AG09309 (cell line): Measurements from ENCODE around the gene BEST2.
A peak's percentile ranks its signal among the peaks of the same experiment; 100 is the strongest.
"Not testable (repeated sequence)": the region's sequence is repeated elsewhere in the genome, so short reads cannot be mapped to it uniquely, and the experiment has no call there.

Experiments
- DNase-seq: peaks from one replicate; pipeline ENCODE4 v3.0.0-alpha.2; 2010; ENCODE audit warnings: low read depth
- H3K4me3 ChIP-seq: 2 replicates; pipeline ENCODE4 v1.5.1; 2011; ENCODE audit warnings: mild to moderate bottlenecking, low read depth, low read length, moderate library complexity; ENCODE audit not compliant: control insufficient read depth
- TF ChIP-seq, protein P1 (sequence below): IDR thresholded peaks from 2 replicates; pipeline ENCODE4 v1.5.1; 2011; ENCODE audit warnings: mild to moderate bottlenecking, low read depth, low read length, inconsistent platforms; ENCODE audit not compliant: insufficient read depth, control insufficient read depth; ENCODE audit errors: missing control alignments

Gene BEST2

DNA sequence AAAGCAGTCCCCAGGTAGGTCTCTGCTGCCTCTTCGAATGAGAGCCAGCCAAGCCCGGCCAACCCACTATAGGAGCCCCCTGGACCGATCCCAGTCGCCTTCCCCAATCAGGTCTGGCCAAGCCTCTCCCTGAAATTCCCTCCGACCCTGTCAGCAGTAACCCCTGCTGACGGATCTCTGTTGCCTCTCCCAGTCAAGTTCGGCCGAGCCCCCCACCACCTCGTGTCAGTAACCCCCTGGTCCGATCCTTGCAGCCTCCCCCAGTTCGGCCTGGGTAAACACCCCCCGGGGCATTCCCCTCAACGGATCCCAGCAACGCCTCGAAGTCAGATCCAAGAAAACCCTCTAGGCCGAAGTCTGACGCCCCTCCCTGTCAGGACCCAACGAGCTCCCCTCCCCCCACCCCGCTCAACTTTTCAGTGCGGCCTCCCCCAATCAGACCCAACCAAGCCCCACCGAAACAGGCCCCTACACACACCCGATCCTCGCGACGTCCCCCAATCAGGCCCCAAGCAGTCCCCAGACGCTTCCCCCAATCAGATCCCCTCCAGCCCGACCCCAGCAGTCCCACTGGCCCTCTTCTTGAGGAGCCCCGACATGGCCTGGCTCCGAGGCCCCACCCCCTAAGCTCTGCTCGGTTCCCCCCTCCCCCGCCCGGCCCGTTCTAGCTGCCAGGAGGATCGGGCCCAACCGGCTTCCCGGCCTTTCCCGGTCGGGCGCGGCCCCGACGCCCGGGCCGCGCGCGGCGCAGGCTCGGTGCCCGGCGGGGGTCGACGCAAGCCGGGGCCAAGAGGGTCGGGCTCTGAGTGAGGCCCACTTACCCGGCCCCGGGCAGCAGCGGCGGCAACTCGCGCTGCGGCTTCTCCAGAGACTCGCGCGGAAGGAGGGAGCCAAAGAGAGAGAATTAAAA is 29.7 kb upstream of the BEST2 start:
- H3K4me3 ChIP-seq, result peak overlapping the region; percentile 77
- no peak for DNase-seq
- TF ChIP-seq, protein P1, sequence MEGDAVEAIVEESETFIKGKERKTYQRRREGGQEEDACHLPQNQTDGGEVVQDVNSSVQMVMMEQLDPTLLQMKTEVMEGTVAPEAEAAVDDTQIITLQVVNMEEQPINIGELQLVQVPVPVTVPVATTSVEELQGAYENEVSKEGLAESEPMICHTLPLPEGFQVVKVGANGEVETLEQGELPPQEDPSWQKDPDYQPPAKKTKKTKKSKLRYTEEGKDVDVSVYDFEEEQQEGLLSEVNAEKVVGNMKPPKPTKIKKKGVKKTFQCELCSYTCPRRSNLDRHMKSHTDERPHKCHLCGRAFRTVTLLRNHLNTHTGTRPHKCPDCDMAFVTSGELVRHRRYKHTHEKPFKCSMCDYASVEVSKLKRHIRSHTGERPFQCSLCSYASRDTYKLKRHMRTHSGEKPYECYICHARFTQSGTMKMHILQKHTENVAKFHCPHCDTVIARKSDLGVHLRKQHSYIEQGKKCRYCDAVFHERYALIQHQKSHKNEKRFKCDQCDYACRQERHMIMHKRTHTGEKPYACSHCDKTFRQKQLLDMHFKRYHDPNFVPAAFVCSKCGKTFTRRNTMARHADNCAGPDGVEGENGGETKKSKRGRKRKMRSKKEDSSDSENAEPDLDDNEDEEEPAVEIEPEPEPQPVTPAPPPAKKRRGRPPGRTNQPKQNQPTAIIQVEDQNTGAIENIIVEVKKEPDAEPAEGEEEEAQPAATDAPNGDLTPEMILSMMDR, result no peak

DNA sequence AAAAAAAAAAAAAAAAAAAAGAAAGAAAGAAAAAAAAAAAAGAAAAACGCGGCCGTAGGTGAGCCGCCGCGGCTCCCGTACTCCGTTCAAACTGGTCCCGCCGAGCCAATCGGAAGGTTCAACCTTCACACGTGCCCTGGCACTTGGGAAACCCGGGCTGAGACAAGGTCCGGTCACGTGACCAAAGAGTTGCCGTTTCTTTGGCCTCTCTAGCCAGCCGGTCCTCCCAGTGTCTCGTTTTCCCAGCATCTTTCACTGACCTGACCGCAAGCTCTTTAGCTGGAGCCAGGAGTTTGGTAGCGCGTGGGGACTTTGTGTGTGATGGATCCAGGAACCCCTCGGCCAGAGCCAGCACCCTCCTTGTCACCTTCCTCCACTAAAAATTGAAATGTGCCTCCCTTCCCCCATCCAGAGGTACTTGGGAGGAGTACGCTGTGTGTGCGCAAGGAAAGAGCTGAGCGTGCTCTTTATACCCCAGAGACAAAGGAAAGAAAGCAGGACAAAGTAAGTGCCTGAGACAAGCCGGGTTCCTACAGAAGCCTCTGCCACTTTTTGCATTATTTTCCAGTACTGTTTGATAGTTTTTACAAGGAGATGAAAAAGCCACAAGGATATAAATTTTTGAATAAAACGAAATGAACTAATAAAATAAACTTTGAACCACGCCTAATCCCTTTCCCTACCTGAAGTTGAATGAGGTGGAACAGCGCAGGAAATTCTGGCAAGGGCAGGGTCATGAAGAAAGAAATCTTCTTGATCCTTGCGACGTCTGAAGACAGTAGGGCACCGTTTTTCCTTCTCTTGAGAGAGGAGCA is 28.8 kb upstream of the BEST2 start:
- H3K4me3 ChIP-seq, result peak overlapping the region; percentile 77
- DNase-seq, result peak; percentile 98
- TF ChIP-seq, protein P1, result no peak

DNA sequence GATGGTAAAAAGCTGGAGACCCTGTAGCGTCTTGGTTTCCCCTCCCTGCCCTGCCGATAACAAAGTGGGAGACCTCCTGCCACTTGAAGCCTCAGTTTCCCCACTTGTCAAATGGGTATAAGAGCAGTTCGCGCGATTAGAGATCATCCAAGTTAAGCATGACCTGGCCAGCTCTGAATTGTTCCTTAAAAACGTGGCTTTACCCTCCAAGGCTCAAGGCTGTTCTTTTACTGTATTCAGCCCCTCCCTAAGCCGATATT is 28.3 kb upstream of the BEST2 start:
- no peak for DNase-seq
- H3K4me3 ChIP-seq, result peak overlapping the region; percentile 77
- TF ChIP-seq, protein P1, result no peak

- no peak for DNase-seq
- peak within 1 kb of the TSS; percentile 77 for H3K4me3 ChIP-seq
- TF ChIP-seq, protein P1, result no peak
Observed at GRCh38 chr19:12723641-12724426, 27.8 kb upstream of the BEST2 start, which contains the start of gene TNPO2. TSS of gene TNPO2 (minus strand) at chr19:12723932. CDS start at chr19:12720977, 2,955 bp downstream.

- not testable (repeated sequence) for DNase-seq, H3K4me3 ChIP-seq
Observed at GRCh38 chr19:12725612-12726011, 26.0 kb upstream of the BEST2 start.

DNA sequence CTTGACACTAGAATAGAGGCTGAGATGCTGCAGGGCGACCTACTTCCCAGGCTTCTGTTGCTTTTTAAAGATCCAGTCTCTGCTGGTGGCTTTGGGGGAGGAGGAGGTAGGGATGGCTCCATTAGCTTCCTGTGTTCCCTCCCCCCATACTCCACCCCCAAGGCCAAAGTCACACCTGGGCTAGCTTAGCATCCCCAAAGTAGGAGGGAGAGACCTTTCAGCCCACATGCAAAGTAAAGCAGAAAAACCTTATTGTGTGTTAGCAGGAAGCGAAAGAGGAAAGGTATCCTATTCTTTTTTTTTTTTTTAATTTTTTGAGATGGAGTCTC is 24.6 kb upstream of the BEST2 start:
- TF ChIP-seq, protein P1, result no peak
- H3K4me3 ChIP-seq, result no peak overlapping the region
- DNase-seq, result no peak
